ENCODE data around the gene PCGF2.

- TF ChIP-seq CTCF (IDR thresholded peaks at IDR 0.05 in 4 of 5, conservative IDR thresholded peaks at IDR 0.05 in 1 of 5) = no peak
- no peak for TF ChIP-seq POLR2A (IDR thresholded peaks at IDR 0.05)
Observed at GRCh38 chr17:38791162-38791561, 43.0 kb upstream of the PCGF2 start.

Data from gastrocnemius medialis (tissue), 4 donors.